Astrocyte (in vitro differentiated cells and primary cell): ENCODE data around the gene GFPT2.

Experiments used
- EZH2 ChIP-seq: IDR thresholded peaks from 2 replicates; pipeline ENCODE4 v1.6.1; 2012; ENCODE audit warnings: mild to moderate bottlenecking, low read length, inconsistent platforms; ENCODE audit not compliant: insufficient read depth
- TF ChIP-seq, protein P1 (sequence below): IDR thresholded peaks from 2 replicates; pipeline ENCODE4 v1.5.1; 2011; ENCODE audit warnings: low read depth, mild to moderate bottlenecking, inconsistent platforms, low read length, moderate library complexity; ENCODE audit not compliant: insufficient read depth

DNA sequence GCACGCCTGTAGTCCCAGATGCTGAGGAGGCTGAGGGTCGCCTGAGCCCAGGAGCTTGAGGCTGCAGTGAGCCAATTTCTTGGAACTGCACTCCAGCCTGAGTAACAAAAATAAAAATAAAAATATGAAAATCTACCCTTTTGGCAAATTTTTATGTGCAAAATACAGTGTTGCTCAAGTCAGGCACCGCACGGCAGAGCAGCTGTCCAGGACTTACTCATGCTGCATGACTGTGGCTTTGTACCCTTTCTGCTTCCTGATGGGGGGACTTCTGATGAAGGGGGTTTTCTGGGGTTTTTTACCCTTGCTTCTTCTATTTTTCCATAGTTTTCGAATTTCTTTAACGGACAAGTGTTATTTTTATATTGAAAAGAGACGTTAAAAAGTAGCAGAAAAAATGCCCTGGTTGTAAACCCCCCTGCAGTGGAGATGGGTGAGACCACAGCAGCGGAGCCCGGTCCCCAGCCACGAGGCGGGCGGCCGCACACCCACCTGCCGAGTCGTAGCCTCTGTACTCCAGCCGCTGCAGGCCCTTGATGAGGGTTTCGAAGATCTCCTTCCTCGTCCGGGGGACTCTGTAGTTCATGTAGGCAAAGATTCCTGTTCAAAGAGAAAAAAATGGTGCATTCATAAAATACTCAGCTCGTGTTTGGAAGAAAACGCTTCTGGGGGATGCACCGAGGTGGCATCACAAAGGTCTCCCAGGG lies 15.0 kb downstream of the GFPT2 start:
- TF ChIP-seq, protein P1, sequence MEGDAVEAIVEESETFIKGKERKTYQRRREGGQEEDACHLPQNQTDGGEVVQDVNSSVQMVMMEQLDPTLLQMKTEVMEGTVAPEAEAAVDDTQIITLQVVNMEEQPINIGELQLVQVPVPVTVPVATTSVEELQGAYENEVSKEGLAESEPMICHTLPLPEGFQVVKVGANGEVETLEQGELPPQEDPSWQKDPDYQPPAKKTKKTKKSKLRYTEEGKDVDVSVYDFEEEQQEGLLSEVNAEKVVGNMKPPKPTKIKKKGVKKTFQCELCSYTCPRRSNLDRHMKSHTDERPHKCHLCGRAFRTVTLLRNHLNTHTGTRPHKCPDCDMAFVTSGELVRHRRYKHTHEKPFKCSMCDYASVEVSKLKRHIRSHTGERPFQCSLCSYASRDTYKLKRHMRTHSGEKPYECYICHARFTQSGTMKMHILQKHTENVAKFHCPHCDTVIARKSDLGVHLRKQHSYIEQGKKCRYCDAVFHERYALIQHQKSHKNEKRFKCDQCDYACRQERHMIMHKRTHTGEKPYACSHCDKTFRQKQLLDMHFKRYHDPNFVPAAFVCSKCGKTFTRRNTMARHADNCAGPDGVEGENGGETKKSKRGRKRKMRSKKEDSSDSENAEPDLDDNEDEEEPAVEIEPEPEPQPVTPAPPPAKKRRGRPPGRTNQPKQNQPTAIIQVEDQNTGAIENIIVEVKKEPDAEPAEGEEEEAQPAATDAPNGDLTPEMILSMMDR, result no peak
- TF ChIP-seq EZH2, result no peak
